GM21447 (cell line): Measurements from ENCODE around the gene KDM8.

Experiments used
- ATAC-seq: cut with Tn5 transposase; IDR thresholded peaks from one replicate; pipeline ENCODE4 v1.9.1; 2021; ENCODE audit not compliant: unreplicated experiment

KDM8 gene

DNA sequence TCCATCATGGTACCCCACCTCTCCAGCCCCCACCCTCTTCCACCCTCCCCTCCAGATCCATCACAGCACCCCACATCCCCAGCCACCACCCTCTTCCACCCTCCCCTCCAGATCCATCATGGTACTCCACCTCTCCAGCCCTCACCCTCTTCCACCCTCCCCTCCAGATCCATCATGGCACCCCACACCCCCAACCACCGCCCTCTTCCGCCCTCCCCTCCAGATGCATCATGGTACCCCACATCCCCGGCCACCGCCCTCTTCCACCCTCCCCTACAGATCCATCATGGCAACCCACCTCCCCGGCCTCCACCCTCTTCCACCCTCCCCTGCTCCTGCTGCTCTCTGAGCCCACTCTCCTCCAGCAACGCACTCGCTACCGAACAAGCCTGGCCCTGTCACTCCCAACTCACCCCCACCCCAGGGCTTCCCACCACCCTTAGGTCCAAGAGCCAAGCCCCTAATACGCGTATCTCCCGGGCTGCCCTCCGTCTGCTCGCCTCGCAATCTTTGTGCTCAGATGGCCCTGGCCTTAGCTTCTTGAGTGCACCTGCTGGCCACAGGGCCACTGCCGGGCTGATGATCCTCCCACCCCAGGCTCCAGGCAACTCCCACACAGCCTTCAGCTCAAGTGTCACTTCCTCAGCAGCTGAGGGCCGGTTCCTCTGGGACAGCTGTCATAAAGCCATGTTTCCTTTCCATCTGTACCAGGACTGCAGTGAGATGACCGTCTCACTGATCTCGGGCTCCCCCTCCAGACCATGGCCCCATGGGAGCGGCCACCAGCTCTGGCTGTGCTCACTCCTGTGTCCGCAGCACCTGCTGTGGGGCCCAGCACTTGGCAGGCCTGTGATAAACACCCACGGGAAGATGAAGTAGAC lies 25.5 kb downstream of the KDM8 start:
- no peak for ATAC-seq

DNA sequence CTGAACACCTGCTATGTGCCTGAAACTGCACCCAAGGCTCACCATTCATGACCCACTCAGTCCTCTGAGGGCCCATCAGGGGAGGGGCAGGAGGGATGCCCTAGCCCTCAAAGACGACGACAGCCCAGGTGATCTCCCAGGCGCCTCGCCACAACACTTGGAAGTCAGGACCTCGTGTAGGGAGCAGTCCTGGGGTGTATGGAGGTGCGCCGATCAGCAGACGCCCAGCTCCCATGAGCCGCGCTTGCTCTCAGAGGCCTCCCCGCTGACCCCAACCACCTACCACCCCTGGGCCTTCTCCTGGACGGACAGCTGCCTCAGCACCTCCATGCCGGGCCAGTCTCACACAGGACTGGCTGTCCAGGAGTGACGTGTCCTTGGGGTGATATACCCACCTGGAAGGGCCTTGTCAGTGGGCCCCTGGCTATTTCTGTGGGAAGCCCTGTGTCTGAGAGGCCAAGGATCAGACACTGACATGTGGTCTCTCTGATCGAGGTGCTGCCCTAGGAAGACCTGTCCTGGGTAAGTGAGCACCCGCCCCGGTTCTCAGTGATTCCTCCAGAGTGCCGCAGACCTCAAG lies 26.7 kb downstream of the KDM8 start:
- ATAC-seq, result no peak

DNA sequence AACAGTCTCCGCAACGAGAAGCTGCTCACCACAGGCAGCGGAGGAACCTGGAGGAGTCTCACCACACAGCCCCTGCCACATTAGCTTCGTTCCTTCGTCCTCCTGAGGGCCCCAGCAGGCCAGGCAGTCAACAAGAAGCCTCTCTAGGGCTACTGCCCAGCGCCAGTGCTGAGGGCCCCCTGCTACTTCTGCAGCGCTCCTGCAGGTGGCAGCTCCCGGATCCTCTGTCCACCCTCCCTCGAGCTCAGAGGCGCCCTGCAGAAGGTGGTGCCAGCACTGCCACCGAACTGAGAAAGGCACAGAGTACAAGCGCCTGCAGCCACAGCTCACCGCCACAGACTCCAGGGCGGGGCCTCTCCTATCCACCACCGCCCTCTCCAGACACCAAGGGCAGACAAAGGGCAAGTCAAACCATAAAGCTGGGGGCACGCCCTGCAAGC lies 27.3 kb downstream of the KDM8 start:
- ATAC-seq, result no peak

DNA sequence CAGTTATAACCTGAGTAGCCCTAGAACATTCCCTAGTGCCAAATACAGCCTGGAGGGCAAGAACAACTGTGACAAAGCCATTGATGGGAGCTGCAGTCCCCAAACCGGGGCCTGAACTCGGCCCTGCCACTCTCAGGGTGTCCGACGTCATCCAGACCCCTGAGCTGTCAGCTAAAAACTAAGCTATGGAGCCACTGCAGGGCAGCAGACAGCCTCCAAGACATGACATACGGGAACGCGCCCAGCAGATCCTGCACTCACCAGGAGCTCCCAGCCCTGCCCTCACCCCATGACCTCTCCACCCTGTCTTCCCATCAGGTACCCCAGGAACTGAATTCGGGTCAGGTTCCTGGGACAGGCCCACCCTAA lies 28.4 kb downstream of the KDM8 start:
- no peak for ATAC-seq

DNA sequence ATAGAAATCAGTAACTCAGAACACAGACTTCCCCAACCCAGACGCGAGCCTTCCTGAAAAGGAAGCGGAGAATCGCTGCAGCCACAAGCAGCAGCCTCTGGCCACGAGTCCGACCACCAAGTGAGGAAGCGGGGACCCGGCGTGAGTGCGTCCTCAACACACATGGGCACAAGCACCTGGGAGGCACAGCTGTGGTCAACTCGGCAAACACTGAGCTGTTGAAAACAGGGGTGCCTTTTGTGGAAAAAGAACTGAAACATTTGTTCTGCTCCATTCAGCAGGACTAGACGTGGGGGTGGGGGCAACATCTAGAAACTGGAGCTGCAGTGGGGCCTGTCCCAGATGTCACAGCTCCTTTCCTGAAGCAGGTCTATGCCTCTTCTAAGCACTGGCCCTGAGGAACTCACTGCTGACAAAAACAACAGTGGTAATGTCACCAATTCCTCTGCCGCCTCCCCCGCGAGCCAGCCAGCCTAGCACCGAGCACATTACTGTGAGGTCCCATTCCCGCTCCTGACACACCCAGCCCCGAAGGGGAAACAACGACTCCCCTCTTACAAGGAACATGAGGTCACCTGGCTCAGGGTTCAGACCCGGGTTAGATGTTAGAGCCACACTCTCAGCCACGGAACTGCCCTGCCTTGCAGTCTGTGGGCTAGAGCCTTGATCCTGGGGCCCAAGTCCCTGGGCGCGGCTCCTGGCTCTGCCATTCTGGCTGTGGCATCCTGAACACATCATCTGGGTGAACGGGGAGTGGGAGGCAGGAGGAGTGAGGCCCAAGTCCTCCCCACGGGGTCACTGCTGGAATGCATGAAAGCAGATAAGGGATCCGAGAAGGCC lies 29.0 kb downstream of the KDM8 start:
- peak; percentile 69 for ATAC-seq

DNA sequence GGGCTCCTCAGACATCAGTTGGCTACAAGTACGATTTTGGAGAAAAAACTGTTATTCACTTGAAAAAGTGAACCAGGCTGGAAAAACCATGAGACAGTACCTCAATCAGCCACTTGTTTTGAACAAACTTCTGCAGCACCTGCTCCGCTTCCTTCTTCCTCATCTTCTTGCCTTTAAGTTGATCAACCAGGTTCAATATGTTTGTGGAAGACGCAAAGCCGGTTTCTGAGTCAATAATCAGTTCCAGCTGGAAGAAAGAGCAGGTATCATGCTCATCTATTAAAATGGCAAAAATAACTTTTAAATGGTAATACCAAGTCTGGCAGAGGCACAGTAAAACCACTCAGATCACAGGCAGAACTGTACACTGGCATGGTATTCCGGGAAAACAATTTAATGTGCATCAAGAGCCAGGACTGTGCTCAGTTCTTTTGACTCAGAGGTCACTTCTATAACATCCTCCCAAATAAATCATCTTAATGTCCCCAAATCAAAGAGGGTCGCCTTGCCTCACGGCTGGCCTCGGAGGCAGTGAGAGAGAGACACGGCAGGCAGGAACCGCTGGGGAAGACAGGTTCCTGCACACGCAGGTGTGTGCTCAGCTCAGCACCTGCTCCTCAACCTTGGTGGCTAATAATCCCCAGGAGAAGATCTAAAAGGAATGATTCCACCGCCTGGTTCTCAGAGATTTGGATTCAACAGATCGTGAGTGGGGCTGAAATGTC lies 29.7 kb downstream of the KDM8 start:
- ATAC-seq, result no peak

DNA sequence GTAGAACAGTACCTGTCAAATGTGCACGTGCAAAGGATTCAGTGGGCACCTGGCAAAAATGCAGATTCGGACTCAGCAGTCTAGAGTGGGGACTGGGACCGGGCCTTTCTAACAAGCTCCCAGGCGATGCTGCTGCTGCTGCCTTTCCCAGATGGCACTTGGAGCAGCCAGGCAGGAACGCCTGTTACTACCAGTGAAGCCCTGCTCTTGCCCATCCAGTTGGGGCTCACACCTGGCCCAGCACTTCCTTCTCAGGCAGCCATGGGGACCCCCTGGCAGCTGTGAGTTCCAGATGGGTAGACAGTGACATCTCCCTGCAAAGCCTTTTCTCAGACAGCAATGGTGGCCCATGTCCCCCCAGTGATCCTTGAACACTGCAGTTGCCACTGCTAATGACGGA lies 30.4 kb downstream of the KDM8 start:
- ATAC-seq, result no peak

DNA sequence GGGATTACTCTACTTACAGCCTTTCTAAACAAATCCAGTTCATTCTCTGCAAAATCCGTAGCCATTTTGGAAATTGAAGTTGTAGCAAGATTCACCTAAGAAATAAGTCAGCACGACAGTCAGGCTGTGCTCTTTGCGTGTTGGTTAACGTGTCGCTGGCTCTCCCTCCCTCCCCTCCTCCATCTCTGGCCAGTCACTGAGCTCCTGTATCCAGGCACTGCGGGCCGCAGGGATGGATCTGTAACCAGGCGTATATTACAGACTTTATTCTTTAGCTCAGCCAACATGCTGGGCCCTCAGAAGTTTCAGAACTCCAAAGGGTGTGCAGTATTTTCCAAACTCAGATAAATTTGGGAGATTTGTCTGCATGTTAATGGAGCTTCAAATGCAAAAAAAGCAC lies 30.8 kb downstream of the KDM8 start:
- no peak for ATAC-seq

DNA sequence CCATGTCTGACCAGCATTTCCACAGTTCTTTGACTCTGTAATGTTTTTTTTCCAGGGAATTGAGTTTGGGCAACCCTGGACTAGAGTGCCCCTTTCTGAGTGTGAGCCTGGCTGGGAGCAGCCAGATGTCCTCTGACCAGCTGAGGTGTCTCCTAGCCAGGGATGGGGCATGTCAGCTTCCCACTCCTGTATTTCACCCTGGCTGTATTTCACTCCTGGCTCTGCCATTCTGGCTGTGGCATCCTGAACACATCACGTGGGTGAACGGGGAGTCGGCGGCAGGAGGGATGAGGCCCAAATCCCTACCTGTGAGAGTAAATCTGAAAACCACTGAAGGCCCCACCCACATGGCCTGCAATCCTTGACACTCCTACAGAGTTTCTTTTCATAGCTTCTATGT lies 31.3 kb downstream of the KDM8 start:
- ATAC-seq, result no peak

DNA sequence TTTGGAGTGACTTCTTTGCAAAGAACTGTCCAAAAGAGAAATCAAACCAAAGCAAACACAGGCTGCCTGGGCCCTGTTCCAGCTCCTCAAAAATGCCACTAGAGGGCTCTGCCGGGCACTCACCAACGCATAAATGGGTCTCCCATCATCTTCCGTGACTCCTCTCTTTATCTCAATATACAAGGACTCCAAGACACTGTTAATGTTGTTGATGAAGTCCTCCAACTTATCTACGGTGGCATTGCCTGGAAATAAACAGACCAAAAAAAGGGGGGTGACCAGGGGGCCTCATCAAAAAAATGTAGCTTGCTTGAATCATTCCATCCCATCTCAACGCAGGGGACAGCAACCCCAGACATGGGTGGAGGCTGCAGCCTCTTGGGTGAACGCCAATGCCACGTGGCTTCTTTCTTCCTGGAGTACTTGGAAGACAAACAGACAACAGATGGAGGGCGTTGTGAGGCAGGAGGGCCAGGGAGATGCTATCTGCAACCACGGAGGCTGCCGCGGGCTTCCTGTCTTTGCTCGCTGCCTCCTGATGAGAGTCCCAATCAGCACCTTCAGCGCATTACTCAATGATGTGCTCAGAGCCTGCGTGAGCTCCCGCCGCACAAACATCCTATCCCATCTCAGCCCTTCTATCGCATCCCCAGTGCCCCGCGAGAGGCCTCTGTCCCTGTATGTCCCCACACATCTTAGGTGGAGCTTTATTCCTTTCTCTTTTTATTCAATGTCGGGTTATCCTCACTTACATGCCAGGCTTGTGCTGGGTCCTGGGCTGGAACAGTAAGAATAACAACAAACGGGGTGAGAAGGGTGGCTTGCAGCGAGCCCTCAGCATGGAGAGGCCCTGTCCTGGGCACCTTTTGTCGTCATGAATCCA lies 32.0 kb downstream of the KDM8 start:
- no peak for ATAC-seq

DNA sequence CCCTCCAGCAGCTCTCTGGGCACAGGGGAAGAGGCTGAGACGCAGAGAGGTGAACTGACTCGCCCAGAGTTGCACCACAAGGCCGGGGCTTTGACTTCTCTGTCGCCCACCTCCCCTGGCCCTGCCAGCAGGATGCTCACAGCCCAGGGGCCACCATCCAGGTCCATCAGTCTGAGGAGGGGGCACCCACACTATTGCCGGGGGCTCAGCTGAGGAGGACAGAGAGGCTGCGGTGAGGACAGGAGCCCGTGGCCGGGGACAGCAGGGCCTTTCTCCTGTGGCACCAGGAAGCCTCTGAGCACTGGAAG lies 32.6 kb downstream of the KDM8 start:
- no peak for ATAC-seq

DNA sequence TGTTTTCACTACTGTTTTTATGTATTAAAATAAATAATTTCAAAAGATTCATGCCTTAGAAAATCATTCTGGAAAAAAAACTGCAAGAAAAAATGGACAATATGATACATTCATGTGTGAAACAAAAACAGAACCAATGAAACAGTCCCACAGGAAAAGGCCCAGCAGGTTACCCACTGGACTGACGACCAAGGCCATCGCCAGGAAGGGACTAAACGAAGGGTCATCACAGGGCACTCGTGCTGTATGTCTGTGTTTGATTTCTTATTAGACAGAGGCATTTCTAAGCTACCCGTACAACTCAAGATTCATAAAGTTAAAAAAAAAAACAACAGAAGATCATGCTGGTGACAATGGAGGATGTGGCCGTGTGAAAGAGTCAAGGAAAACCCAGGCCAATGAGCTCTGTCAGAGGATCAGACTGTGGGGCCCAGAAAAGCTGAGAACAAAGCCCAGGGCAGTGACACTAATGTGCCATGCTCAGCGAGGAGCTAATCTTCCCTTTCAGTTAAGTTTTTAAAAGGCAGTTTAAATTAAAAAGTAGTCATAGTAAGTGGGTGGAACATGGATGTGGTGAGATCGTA lies 33.4 kb downstream of the KDM8 start:
- no peak for ATAC-seq

DNA sequence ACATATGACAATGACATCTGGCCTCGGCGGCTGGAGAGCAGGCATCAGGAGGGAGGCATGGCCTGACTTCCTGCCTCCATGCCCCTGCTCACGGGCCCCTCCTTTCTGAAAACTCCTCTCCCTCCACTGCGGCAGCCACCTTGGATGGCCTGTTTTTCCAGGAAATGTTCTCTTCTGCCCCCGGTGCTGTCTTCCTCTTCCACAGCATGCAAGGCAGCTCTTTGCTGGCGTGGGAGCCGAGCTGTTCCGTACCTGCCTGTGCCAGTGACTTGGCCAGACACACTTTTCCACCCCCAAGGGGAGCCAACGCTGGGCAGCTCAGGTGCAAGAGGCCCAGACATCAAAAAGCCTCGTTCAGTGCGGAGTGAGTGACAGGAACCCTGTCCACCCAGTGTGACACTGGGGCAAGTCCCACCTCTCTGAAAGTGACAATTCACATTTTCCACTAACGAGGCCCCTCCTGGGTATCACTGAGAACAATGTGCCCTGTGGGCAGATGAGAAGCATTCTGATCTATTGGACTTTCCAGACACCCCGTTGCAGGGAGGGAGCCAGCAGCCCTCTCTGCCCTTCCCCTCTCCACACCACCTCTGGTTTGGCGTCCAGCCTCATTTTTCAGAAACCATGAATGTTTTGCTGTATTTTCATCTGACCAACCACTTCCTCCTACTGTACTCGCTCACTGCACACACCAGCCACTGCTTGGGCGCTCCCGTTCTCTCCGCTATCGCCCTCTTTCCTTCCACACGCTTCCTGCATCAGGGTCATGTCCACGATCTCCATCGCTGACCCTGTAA lies 34.1 kb downstream of the KDM8 start:
- peak; percentile 69 for ATAC-seq

DNA sequence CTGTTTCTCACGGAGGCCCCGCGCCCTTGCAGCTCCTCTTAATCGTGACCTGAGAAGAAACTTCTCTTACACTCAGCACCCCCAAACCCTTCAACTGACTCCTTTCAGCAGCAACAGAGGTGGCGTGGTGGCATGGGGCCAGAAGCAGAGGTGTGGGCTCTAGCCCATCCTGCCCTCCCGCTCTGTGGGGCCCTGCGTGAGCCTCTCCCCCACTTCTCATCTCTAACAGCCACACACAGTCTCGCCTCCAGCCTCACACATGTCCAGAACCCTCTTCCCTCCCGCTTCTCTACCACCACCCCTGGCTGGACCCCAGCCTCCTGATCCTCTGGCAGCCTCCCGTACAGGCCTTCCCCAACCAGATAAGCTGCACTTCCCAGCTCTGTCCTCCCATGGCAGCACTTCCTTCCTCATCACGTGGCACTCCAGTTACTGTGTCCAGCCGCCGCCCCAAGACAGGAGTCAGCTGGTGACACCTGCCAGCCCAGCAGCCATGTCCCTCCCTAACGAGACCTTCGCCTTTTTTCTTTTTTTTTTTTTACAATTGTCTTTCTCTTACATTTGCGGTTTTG lies 34.8 kb downstream of the KDM8 start:
- peak; percentile 21 for ATAC-seq

DNA sequence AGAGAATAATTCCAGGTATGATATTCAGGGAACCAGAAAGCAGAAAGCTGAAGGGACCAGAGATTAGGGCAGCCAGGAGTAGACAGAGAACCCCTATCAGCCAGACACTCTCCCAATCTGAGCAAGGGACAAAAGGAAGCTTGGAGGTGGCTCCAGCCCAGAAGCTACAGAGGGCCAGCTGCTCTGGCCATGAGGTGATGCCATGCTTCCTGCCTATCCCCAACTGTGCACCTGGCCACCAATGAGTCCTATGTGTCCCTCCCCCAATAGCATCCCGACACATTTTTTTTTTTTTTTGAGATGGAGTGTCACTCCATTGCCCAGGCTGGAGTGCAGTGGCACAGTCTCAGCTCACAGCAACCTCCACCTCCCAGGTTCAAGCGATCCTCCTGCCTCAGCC lies 35.3 kb downstream of the KDM8 start:
- ATAC-seq, result no peak

DNA sequence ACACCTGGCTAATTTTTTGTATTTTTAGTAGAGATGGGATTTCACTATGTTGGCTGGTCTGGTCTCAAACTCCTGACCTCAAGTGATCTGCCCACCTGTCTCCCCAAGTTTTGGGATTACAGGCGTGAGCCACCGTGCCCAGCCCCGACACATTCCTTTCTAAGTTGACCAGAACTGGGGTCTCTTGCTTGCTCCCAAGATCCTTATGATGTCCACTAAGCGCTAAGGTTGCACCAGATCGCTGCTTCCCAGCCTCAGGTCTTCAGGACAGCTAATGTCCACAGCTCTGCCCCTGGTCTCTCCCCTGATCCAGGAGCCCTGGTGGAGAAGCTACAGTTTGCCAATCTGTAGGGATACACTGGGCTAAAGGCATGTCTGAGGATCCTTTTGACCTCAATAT lies 35.7 kb downstream of the KDM8 start:
- no peak for ATAC-seq

DNA sequence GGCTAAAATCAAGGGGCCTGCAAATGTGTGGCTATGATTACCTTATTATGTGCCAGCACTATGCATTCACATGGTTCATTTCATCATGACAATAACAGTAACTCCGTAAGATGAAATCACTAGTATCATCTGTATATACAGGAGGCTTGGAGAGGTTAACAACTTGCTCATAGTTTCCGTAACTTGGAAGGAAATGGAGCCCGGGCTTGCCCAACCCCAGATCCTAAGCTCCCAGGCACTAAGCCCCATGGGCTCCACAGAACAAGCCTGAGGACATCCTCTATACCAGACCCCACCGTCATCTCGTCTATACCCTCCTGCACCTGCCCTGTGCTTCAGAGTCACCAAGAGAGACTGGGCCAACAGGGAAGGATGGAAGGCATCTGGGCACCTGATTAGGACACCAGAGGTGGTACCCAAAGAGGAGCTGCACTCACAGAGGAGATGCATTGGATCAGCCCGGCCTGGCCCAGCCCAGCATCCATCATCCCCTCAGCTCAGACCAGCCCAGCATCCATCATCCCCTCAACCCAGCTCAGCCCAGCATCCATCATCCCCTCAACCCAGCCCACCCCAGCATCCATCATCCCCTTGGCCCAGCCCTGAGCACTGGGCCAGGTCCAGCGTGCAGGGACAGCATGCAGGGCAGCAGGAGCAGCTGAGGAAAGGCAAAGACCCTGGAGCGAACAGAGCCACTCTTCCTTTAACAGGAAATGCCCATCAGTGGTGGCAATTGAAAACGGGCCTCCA lies 36.8 kb downstream of the KDM8 start:
- no peak for ATAC-seq

DNA sequence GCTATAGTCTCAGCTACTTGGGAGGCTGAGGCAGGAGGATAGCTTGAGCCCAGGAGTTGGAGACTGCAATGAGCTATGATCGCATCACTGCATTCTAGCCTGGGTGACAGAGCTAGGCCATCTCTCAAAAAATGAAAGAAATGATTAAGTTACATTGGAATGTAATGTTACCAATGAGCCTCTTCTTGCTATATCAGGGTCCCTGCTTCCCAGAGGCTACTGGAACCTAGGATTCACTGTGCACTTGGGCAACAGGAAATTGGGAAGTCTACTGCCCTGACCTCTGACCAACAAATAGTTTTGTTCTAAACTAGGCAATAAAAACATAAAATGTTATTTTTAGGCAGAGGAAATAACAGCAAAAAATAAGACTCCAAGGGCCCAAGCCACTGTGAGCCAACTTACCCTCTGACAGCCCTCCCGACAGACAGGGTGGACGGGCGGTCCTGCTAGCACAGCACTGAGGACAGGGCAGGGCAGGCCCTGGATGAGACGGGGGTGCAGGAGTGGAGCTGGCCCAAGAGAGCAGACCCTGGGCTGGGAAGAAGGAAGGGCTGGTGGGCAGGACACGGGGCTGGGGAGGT lies 37.7 kb downstream of the KDM8 start:
- ATAC-seq, result no peak
